HL-60 (cell line): ENCODE results near the gene TSHZ1.
A peak's percentile ranks its signal among the peaks of the same experiment; 100 is the strongest.

Experiments
- CTCF ChIP-seq: IDR thresholded peaks from one replicate; pipeline ENCODE4 v1.5.1; 2011; ENCODE audit warnings: low read length, control low read depth, inconsistent platforms; ENCODE audit not compliant: insufficient read depth
- GABPA ChIP-seq: IDR thresholded peaks from 2 replicates; pipeline ENCODE4 v1.6.1; 2012; ENCODE audit warnings: low read depth
- POLR2AphosphoS5 ChIP-seq: IDR thresholded peaks from 2 replicates; pipeline ENCODE4 v1.6.1; 2012; ENCODE audit warnings: low read depth
- SPI1 ChIP-seq: IDR thresholded peaks from 2 replicates; pipeline ENCODE4 v1.6.1; 2012; ENCODE audit warnings: low read depth, mild to moderate bottlenecking, borderline replicate concordance

DNA sequence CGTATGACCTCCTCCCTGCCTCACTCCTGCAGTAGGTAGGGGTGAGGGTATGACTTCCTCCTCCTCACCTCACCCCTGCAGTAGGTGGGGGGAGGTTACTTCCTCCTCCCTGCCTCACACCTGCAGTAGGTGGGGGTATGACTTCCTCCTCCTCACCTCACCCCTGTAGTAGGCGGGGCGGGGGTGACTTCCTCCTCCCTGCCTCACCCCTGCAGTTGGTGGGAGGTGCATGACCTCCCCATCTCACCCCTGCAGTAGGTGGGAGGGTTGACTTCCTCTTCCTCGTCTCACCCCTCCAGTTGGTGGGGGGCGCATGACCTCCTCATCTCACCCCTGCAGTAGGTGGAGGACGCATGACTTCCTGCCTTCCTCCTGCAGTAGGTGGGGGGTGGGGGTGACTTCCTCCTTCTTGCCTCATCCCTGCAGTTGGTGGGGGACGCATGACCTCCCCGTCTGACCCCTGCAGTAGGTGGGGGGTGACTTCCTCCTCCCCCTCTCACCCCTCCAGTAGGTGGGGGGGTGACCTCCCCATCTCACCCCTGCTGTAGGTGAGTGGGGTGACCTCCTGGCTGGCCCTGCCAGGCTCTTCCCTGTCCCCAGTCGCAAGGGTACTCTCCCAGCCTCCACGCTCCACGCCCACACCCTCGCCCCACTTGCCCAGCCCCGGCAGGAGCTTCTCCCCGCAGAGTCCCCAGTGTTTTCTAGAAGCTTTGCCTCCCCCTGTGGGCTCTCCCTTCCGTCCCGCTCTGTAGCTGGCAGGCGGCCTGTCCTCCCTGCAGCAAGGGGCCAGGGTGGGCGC is 39.3 kb downstream of the TSHZ1 start:
- no peak for TF ChIP-seq CTCF
- peak; percentile 46; the same call in 1 of the 2 replicates for TF ChIP-seq POLR2AphosphoS5
- TF ChIP-seq SPI1, result peak; percentile 56; the same call in 1 of the 2 replicates
- TF ChIP-seq GABPA, result no peak
